K562 (cell line): ENCODE results near the gene DISC1. TPM values are rescaled to one million over a fixed set of nuclear protein-coding genes. Genes with fewer than 3 reads are reported as not detected.

Experiments
- ATAC-seq: fragments of 200-7000 bp; cut with Tn5 transposase; 3 replicates; pipeline ENCODE4 v1.9.1; 2020; ENCODE audit warnings: moderate library complexity
- BruUV-seq: library from RNA; stranded (reverse); fragments of 400-500 nt; replicated peaks from 2 replicates; lab custom pipeline; 2021; lab: Mats Ljungman, UMichigan
- CTCF ChIA-PET: fragments of 300-600 bp; formaldehyde crosslinking; extraction: SDS; loops from one replicate; lab custom pipeline; 2021; ENCODE audit warnings: low intra/inter-chr PET ratio; lab: Yijun Ruan, JAX
- POLR2A ChIA-PET: fragments of 300-600, 350-650 bp; sonication (Branson Sonifier 250); formaldehyde crosslinking; extraction: SDS; loops from one replicate; lab custom pipeline; 2021; ENCODE audit warnings: antibody characterized with exemption, inconsistent platforms; lab: Yijun Ruan, JAX
- DNase-seq, 4 experiments: peaks; one replicate each; pipeline versions ENCODE4 v3.0.0 to v3.0.0-alpha.2; 2011 to 2018; ENCODE audit warnings: low spot score in 3 of 4, mixed read lengths in 3 of 4; ENCODE audit errors: extremely low read depth in 1 of 4
- FAIRE-seq: peaks from 2 replicates; lab custom pipeline; 2011; peaks lifted over from hg19 to GRCh38; lab: Jason Lieb, UNC
- H2AFZ ChIP-seq: 2 replicates; pipeline ENCODE4 v1.6.0; 2011; ENCODE audit warnings: low read depth, low read length, control low read depth, inconsistent platforms
- H3K27ac ChIP-seq: fragments of 200-600 bp; 3 replicates; pipeline ENCODE4 v1.8.0; 2011; ENCODE audit warnings: low read depth, mild to moderate bottlenecking, control low read depth, inconsistent platforms, low read length, moderate library complexity, mixed read lengths; ENCODE audit errors: extremely low read depth
- H3K27me3 ChIP-seq, 2 experiments: fragments of 300-600 bp in 1 of 2; 2 replicates in 1 of 2; 3 replicates in 1 of 2; pipeline versions ENCODE4 v1.6.0 to v1.8.0; 2011; ENCODE audit warnings: inconsistent platforms in 2 of 2, low read length in 2 of 2, mild to moderate bottlenecking in 1 of 2, mixed read lengths in 1 of 2, moderate library complexity in 1 of 2; ENCODE audit not compliant: control insufficient read depth in 2 of 2, insufficient read depth in 2 of 2
- H3K36me3 ChIP-seq: fragments of 300-600 bp; 3 replicates; pipeline ENCODE4 v1.8.0; 2011; ENCODE audit warnings: mild to moderate bottlenecking, low read length, inconsistent platforms; ENCODE audit not compliant: control insufficient read depth, insufficient read depth
- H3K4me1 ChIP-seq, 2 experiments: fragments of 200-600 bp in 1 of 2; replicated peaks in 1 of 2; 2 replicates in 1 of 2; 3 replicates in 1 of 2; pipeline versions ENCODE4 v1.5.1 to v1.8.0; 2011; ENCODE audit warnings: inconsistent platforms in 2 of 2, low read length in 2 of 2, mild to moderate bottlenecking in 1 of 2, mixed read lengths in 1 of 2, moderate library complexity in 1 of 2; ENCODE audit not compliant: control insufficient read depth in 2 of 2, insufficient read depth in 2 of 2
- H3K4me2 ChIP-seq: 2 replicates; pipeline ENCODE4 v1.6.1; 2011; ENCODE audit warnings: low read length, control low read depth, inconsistent platforms, mixed read lengths; ENCODE audit not compliant: insufficient read depth
- H3K4me3 ChIP-seq: fragments of 200-600 bp; sonication (generic), shearing (Covaris generic); 2 replicates; pipeline ENCODE4 v1.5.1; 2016; ENCODE audit warnings: control low read depth, inconsistent platforms
- H3K79me2 ChIP-seq: fragments of 200-600 bp; 3 replicates; pipeline ENCODE4 v1.8.0; 2011; ENCODE audit warnings: low read length, inconsistent platforms; ENCODE audit not compliant: control insufficient read depth, insufficient read depth
- H3K9ac ChIP-seq, 2 experiments: 2 replicates each; pipeline versions ENCODE4 v1.6.0 to v1.6.1; 2011; ENCODE audit warnings: low read depth in 2 of 2, low read length in 2 of 2, control low read depth in 1 of 2, inconsistent platforms in 1 of 2, mild to moderate bottlenecking in 1 of 2, mixed read lengths in 1 of 2; ENCODE audit not compliant: insufficient read depth in 1 of 2
- H3K9me1 ChIP-seq: one replicate; pipeline ENCODE4 v1.6.0; 2011; ENCODE audit warnings: inconsistent platforms, mild to moderate bottlenecking, low read length, moderate library complexity; ENCODE audit not compliant: control insufficient read depth, insufficient read depth
- H3K9me3 ChIP-seq: replicated peaks from 2 replicates; pipeline ENCODE4 v1.5.1; 2011; ENCODE audit warnings: low read depth, low read length, inconsistent platforms; ENCODE audit not compliant: control insufficient read depth, insufficient read depth
- H4K20me1 ChIP-seq: replicated peaks from 2 replicates; pipeline ENCODE4 v1.6.1; 2011; ENCODE audit warnings: low read length, inconsistent platforms, mixed read lengths; ENCODE audit not compliant: control insufficient read depth, insufficient read depth
- ATF3 ChIP-seq, 2 experiments: fragments of 450-650 bp in 1 of 2; sonication (generic) in 1 of 2; formaldehyde crosslinking in 1 of 2; IDR thresholded peaks in 1 of 2; conservative IDR thresholded peaks in 1 of 2; 2 replicates each; pipeline versions ENCODE4 v1.6.1 to v1.8.1; 2016 to 2023; ENCODE audit warnings: mild to moderate bottlenecking in 2 of 2, moderate library complexity in 2 of 2, inconsistent platforms in 1 of 2, missing genetic modification reagents in 1 of 2
- CCAR2 ChIP-seq: fragments of 200-400 bp; formaldehyde crosslinking; IDR thresholded peaks from 2 replicates; pipeline ENCODE4 v1.6.1; 2017; ENCODE audit warnings: mild to moderate bottlenecking, low read depth, low read length
- FOXJ2 ChIP-seq: fragments of 200-800 bp; sonication (Bioruptor generic); IDR thresholded peaks from 2 replicates; pipeline ENCODE4 v1.6.1; 2016; ENCODE audit warnings: missing genetic modification characterization, missing compliant biosample characterization
- HMGN3 ChIP-seq: IDR thresholded peaks from 2 replicates; pipeline ENCODE4 v1.6.1; 2011; ENCODE audit warnings: borderline replicate concordance, low read depth, mild to moderate bottlenecking, mixed read lengths, low read length; ENCODE audit not compliant: insufficient read length; ENCODE audit errors: extremely low read depth
- NR0B1 ChIP-seq: fragments of 450-650 bp; IDR thresholded peaks from one replicate; pipeline ENCODE4 v1.6.1; 2018; ENCODE audit warnings: mild to moderate bottlenecking, moderate library complexity; ENCODE audit not compliant: partially characterized antibody
- TEAD2 ChIP-seq: fragments of 450-650 bp; IDR thresholded peaks from 2 replicates; pipeline ENCODE4 v1.6.1; 2016; ENCODE audit warnings: missing genetic modification characterization, control low read depth, missing compliant biosample characterization
- THRA ChIP-seq: fragments of 450-650 bp; IDR thresholded peaks from 2 replicates; pipeline ENCODE4 v1.6.1; 2017; ENCODE audit warnings: mild to moderate bottlenecking, moderate library complexity
- TSC22D4 ChIP-seq: fragments of 450-650 bp; IDR thresholded peaks from 2 replicates; pipeline ENCODE4 v1.6.1; 2016; ENCODE audit warnings: missing genetic modification characterization, missing biosample characterization, control low read depth
- ZNF175 ChIP-seq: fragments of 200-800 bp; sonication (Bioruptor generic); IDR thresholded peaks from 2 replicates; pipeline ENCODE4 v1.6.1; 2016; ENCODE audit warnings: low read depth, mild to moderate bottlenecking, missing genetic modification characterization, missing compliant biosample characterization
- WGBS: fragments of 100-300 bp; shearing (Covaris generic); methylation state at CpG from one replicate; pipeline ENCODE4 v1.1.6; 2016; ENCODE audit warnings: low coverage, mixed read lengths; ENCODE audit not compliant: insufficient coverage; ENCODE audit errors: missing lambda C conversion rate; 5-methylcytosine and 5-hydroxymethylcytosine counted together
- in situ Hi-C: fragments of 300-500 bp; cut with MboI; formaldehyde crosslinking; loops from 4 replicates; pipeline ENCODE4 v1.15.0; 2018; ENCODE audit warnings: inconsistent platforms, mixed read lengths
- intact Hi-C: fragments of 100-400 bp; cut with micrococcal nuclease; formaldehyde crosslinking; loops from 2 replicates; pipeline ENCODE4 v1.14.2; 2022
- polyA plus RNA-seq, 8 experiments: library from polyadenylated mRNA; depleted of rRNA in 4 of 8; stranded (reverse) in 5 of 8; unstranded in 3 of 8; fragments of >200 nt; fragmentation: Nextera tagmentation in 2 of 8; fragmentation: Illumina TruSeq in 1 of 8; extraction: Ambion mirVana in 2 of 8; extraction: Trizol in 1 of 8; gene quantifications; 2 replicates each; pipeline versions ENCODE4 v1.2.1 to v1.2.3, GENCODE V29; 2011 to 2014; ENCODE audit warnings: inconsistent platforms in 1 of 8, missing spikeins in 1 of 8
- total RNA-seq, 7 experiments: library from RNA; depleted of rRNA in 6 of 7; stranded (reverse); fragments of >200 nt in 6 of 7; fragmentation: Illumina TruSeq in 2 of 7; extraction: Trizol in 2 of 7; gene quantifications; 2 replicates each; pipeline versions ENCODE4 v1.2.1 to v1.2.3, GENCODE V29; 2011 to 2021; ENCODE audit warnings: low replicate concordance in 1 of 7

Gene DISC1
- total and polyA plus RNA-seq, 9 of the 15 experiments (the other 6 are each of a cell fraction or from before 2014, with no cell fraction given), result 0.01 to 0.11 (median 0.08) TPM; not detected in 1

- Histone ChIP-seq H3K4me3 (no peak overlapping the region), H3K27me3 (peaks cover 2 to 15% of the 10 kb centered on the region in 2 experiments; a peak in 3 of 5 replicates), H4K20me1 (no peaks in the 10 kb centered on the region; the same call in 1 of the 2 replicates), H3K79me2 (no peaks in the 10 kb centered on the region), H3K27ac (no peak overlapping the region), H3K9me3 (no peaks in the 10 kb centered on the region), H3K4me2 (no peak overlapping the region), H3K9ac (no peak overlapping the region), H3K4me1 (no peaks in the 10 kb centered on the region), H2AFZ (no peak overlapping the region), H3K9me1 (no peaks in the 10 kb centered on the region), H3K36me3 (no peaks in the 10 kb centered on the region)
- ChIA-PET CTCF (no interaction called here), POLR2A (no interaction called here)
- in situ Hi-C loops, result no loop called here
- WGBS, result under 1% methylated on average over 5 of the region's 5 CpGs
- no peak for DNase-seq
- TF ChIP-seq TSC22D4, result no peak
- TF ChIP-seq NR0B1, result no peak
- TF ChIP-seq TEAD2, result no peak
- no peak for TF ChIP-seq CCAR2
- TF ChIP-seq THRA, result no peak
- TF ChIP-seq HMGN3, result no peak
- TF ChIP-seq ATF3 (IDR thresholded peaks at IDR 0.05), result no peak
- TF ChIP-seq ATF3 (CRISPR knock-in tag; conservative IDR thresholded peaks at IDR 0.05), result no peak
- TF ChIP-seq ZNF175 (CRISPR knock-in tag), result no peak
- no peak for TF ChIP-seq FOXJ2
- no TSS peak for BruUV-seq
- ATAC-seq, result no peak
- no peak for FAIRE-seq
- intact Hi-C loops, result no loop called here
Measured at GRCh38 chr1:231855926-231856325, 229.3 kb downstream of the DISC1 start.
